Lower leg skin (tissue), 4 donors: ENCODE data around the gene CATSPERB. TPM values are rescaled to one million over a fixed set of nuclear protein-coding genes. Genes with fewer than 3 reads are reported as not detected.
"Not testable (repeated sequence)": the region's sequence is repeated elsewhere in the genome, so short reads cannot be mapped to it uniquely, and the experiment has no call there.

Experiments
- DNase-seq, 2 donors: peaks; one replicate each; pipeline ENCODE4 v3.0.0-alpha.2; 2019; ENCODE audit warnings: low spot score in 2 of 2
- H3K4me3 ChIP-seq: fragments of 200-600 bp; sonication (generic); 2 replicates; pipeline ENCODE4 v1.5.1; 2017; ENCODE audit warnings: mild to moderate bottlenecking, low read depth; ENCODE audit not compliant: poor library complexity, severe bottlenecking
- CTCF ChIP-seq, 3 donors: fragments of 450-650 bp; IDR thresholded peaks; one replicate each; pipeline ENCODE4 v1.5.1; 2016; ENCODE audit warnings: antibody characterized with exemption in 3 of 3, mild to moderate bottlenecking in 3 of 3, moderate library complexity in 2 of 3
- POLR2A ChIP-seq, 2 donors: fragments of 450-650 bp; IDR thresholded peaks; one replicate each; pipeline ENCODE4 v1.6.1; 2016 to 2017; ENCODE audit warnings: antibody characterized with exemption in 2 of 2, mild to moderate bottlenecking in 1 of 2, moderate library complexity in 1 of 2
- WGBS, 2 donors: methylation state at CpG; one replicate each; pipeline ENCODE4 v1.1.5; 2018; 5-methylcytosine and 5-hydroxymethylcytosine counted together
- intact Hi-C: fragments of 100-400 bp; cut with DNase I; formaldehyde crosslinking; loops from one replicate; pipeline ENCODE4 v1.15.0; 2023; ENCODE audit warnings: low total_unique reads
- total RNA-seq, 4 donors: library from RNA; depleted of rRNA; stranded (reverse); fragments of >200 nt; gene quantifications; one replicate each; pipeline ENCODE4 v1.1.0, GENCODE V29; 2016

CATSPERB gene
- total RNA-seq, 4 donors from 2014 or later: 0.21 to 1.3 (median 0.44) TPM

- no peak for TF ChIP-seq CTCF (IDR thresholded peaks at IDR 0.05)
- TF ChIP-seq POLR2A (IDR thresholded peaks at IDR 0.05): no peak
- 86 to 89% methylated on average over 4 of the region's 4 CpGs for WGBS, 2 donors
- intact Hi-C loops: no loop called here
- no peak for DNase-seq
- H3K4me3 ChIP-seq: no peak overlapping the region
Observed at GRCh38 chr14:91681893-91682563, 49.9 kb downstream of the CATSPERB start.

- TF ChIP-seq CTCF (IDR thresholded peaks at IDR 0.05) (no peak), POLR2A (IDR thresholded peaks at IDR 0.05) (no peak)
- no peak overlapping the region for H3K4me3 ChIP-seq
- intact Hi-C loops: no loop called here
- no peak for DNase-seq
- WGBS, 2 donors: 88% methylated on average over 4 of the region's 4 CpGs
Observed at GRCh38 chr14:91681118-91681517, 50.8 kb downstream of the CATSPERB start.

- H3K4me3 ChIP-seq: no peak overlapping the region
- no peak for TF ChIP-seq POLR2A (IDR thresholded peaks at IDR 0.05)
- no peak for TF ChIP-seq CTCF (IDR thresholded peaks at IDR 0.05)
- no peak for DNase-seq
- intact Hi-C loops: no loop called here
Observed at GRCh38 chr14:91679273-91679672, 52.6 kb downstream of the CATSPERB start.

GRCh38 chr14:91677687-91678086, 54.2 kb downstream of the CATSPERB start:
- DNase-seq, intact Hi-C loops, H3K4me3 ChIP-seq: not testable (repeated sequence)
- 92 to 99% methylated on average over 3 of the region's 3 CpGs for WGBS, 2 donors

- TF ChIP-seq POLR2A (IDR thresholded peaks at IDR 0.05): no peak
- no peak for TF ChIP-seq CTCF (IDR thresholded peaks at IDR 0.05)
- no peak for DNase-seq
- H3K4me3 ChIP-seq: no peak overlapping the region
- intact Hi-C loops: no loop called here
- 74% methylated on average over 3 of the region's 3 CpGs for WGBS, 2 donors
Observed at GRCh38 chr14:91674911-91675310, 57.0 kb downstream of the CATSPERB start.

- TF ChIP-seq POLR2A (IDR thresholded peaks at IDR 0.05): no peak
- no peak for TF ChIP-seq CTCF (IDR thresholded peaks at IDR 0.05)
Observed at GRCh38 chr14:91669867-91670266, 62.0 kb downstream of the CATSPERB start.

GRCh38 chr14:91667101-91667500, 64.8 kb downstream of the CATSPERB start:
- intact Hi-C loops, DNase-seq, H3K4me3 ChIP-seq: not testable (repeated sequence)
- WGBS, 2 donors: 84 to 89% methylated on average over 2 of the region's 2 CpGs

More at GRCh38 chr14:91669867-91670266, 62.0 kb downstream of the CATSPERB start:
- 78 to 88% methylated on average over 2 of the region's 2 CpGs for WGBS, 2 donors
- intact Hi-C loops: no loop called here
- H3K4me3 ChIP-seq: no peak overlapping the region
- DNase-seq: no peak
